Duodenal mucosa (tissue), 2 donors: ENCODE data around the gene SERGEF.

Source experiments
- H3K27ac ChIP-seq: one replicate; pipeline ENCODE4 v1.7.0; 2013; ENCODE audit warnings: low read depth, low read length
- H3K27me3 ChIP-seq, 2 donors: one replicate each; pipeline ENCODE4 v1.7.0; 2013; ENCODE audit warnings: low read length in 2 of 2, control low read depth in 1 of 2; ENCODE audit not compliant: insufficient read depth in 2 of 2, control insufficient read depth in 1 of 2
- H3K36me3 ChIP-seq, 2 donors: one replicate each; pipeline ENCODE4 v1.7.0; 2013; ENCODE audit warnings: low read length in 2 of 2, control low read depth in 1 of 2; ENCODE audit not compliant: insufficient read depth in 2 of 2, control insufficient read depth in 1 of 2
- H3K4me1 ChIP-seq, 2 donors: one replicate each; pipeline ENCODE4 v1.7.0; 2013; ENCODE audit warnings: low read length in 2 of 2, control low read depth in 1 of 2; ENCODE audit not compliant: insufficient read depth in 2 of 2, control insufficient read depth in 1 of 2
- H3K4me3 ChIP-seq, 2 donors: one replicate each; pipeline ENCODE4 v1.7.0; 2013; ENCODE audit warnings: low read length in 2 of 2, low read depth in 1 of 2
- H3K9ac ChIP-seq, 2 donors: one replicate each; pipeline ENCODE4 v1.7.0; 2013; ENCODE audit warnings: low read length in 2 of 2, low read depth in 1 of 2
- H3K9me3 ChIP-seq, 2 donors: one replicate each; pipeline ENCODE4 v1.7.0; 2013; ENCODE audit warnings: low read length in 2 of 2, control low read depth in 1 of 2; ENCODE audit not compliant: control insufficient read depth in 1 of 2

SERGEF gene

DNA sequence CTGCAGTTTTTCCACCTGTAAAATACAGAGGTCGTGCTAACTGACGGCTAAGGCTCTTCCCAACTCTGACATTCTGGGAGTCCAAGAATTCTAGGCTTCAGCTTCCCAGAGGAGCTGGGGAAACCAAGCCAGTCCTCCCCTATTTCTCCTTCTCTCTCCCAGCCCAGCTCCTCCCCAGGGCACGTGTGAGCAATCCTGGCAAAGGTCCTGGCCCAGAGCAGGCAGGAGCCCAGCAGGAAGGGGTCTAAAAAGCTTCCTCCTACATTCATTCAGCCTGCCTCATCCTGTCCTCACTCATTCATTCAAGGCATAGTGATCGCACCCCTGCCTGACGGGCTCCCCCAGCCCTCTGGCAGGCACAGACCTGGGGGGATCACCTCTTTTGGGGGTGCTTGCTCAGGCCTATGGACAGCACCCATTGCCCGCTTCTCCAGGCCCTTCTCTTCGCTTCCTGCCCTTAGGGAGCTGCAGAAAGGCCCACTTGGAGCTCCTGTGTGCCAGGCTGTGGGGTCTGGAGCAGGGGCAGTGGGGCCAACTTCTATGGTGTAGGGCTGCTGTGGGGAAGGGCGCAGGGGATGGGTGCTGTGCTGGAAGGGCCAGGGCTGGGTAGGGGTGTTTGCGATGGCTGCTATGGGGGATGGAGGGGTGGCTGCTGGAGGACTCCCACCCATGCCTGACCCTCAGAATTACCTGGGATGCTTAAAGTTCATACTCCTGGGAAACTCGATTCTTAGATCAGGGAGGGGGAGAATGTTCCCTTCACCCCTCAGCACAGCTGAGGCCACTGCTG lies 268.5 kb downstream of the SERGEF start:
- Histone ChIP-seq H3K9me3 (no peaks in the 10 kb centered on the region), H3K27ac (no peak overlapping the region), H3K4me1 (no peaks in the 10 kb centered on the region), H3K36me3 (no peaks in the 10 kb centered on the region), H3K27me3 (peaks cover 5% of the 10 kb centered on the region in 2 donors), H3K9ac (no peak overlapping the region), H3K4me3 (no peak overlapping the region)

GRCh38 chr11:17743808-17744119 lies 269.1 kb downstream of the SERGEF start:
- Histone ChIP-seq H3K36me3 (no peaks in the 10 kb centered on the region), H3K4me3 (no peak overlapping the region), H3K27ac (no peak overlapping the region), H3K9ac (no peak overlapping the region), H3K27me3 (peaks cover 5 to 8% of the 10 kb centered on the region in 2 donors), H3K9me3 (no peaks in the 10 kb centered on the region), H3K4me1 (no peaks in the 10 kb centered on the region)

DNA sequence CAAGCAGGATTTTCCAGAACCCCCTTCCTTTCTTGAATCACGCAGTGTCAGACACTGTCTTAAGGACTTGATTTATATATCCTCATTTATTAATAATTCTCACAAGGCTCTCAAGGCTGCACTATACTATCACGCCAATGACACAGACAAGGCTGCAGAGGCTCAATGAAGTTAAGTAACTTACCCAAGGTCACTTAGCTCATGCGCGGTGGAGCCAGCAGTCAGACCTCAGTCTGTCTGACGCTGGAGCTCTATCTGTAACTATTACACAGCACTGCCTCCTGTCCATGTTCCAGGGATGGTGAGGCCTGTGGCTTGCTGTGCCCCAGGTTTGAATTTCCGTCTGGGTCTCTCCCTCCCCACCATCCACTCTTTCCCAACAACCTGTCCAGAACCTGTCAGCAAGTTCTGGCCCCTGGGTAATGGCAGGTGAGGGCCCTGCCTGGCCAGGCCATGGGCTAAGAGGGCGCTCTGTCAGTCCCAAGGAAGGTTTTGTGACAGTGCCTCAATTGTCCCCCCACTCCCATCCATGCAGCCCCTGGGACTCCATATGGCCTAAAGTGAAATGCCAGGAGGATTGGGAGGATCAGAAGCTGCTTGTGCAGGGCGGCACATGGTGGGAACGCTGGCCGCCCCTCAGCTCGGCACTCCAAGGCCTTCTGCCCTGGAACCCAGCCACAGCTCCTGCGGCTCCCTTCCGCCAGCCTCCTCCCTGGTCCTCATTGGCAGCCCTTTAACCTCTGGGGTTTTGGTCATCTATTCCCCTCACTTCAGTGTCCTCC lies 269.6 kb downstream of the SERGEF start:
- no peaks in the 10 kb centered on the region for H3K9me3 ChIP-seq
- no peaks in the 10 kb centered on the region for H3K36me3 ChIP-seq
- H3K4me1 ChIP-seq: no peaks in the 10 kb centered on the region
- no peak overlapping the region for H3K4me3 ChIP-seq
- H3K27ac ChIP-seq: no peak overlapping the region
- H3K27me3 ChIP-seq: peaks cover 10 to 11% of the 10 kb centered on the region in 2 donors
- no peak overlapping the region for H3K9ac ChIP-seq

DNA sequence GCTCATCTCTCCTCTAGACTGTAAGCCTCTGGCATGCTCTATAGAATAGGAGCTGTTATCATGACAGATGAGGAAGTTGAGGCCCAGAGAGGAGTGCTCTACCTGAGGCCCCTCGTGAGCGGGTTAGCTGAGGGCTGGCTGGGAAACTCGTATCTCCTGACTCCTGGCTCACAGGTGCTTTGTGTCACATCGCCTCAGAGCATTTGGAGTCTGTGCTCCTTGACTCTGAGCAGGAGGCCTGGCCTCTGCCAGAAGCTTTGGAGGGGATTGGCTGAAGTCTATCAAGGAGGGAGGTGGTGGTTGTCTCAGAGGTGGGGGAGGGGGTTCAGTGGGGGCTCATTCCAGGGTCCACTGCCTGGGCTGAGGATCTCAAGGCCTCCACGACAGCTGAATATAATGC lies 270.8 kb downstream of the SERGEF start:
- Histone ChIP-seq H3K36me3 (no peaks in the 10 kb centered on the region), H3K4me1 (no peaks in the 10 kb centered on the region), H3K9ac (no peak overlapping the region), H3K4me3 (no peak overlapping the region), H3K27ac (no peak overlapping the region), H3K27me3 (peaks cover 17 to 23% of the 10 kb centered on the region in 2 donors), H3K9me3 (no peaks in the 10 kb centered on the region)

DNA sequence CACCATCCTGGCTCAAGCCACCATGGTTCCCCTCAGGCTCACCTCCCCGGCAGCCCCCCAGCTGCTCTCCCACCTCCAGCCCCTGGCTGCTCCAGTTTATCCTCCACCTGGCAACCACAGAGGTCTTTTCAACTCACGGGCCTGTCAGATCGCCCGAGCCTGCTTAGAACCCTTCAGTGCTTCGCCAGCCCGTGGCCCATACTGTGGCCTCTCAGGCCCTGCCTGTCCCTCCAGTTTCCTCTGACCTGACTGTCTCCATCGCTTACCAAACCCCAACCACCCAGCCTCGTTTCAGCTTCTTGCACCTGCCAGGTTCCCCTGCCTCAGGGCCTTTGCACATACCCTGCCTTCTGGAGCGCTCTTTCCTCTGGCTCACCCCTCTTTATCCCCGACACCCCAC lies 271.4 kb downstream of the SERGEF start:
- Histone ChIP-seq H3K27me3 (peaks cover 21 to 28% of the 10 kb centered on the region in 2 donors), H3K36me3 (no peaks in the 10 kb centered on the region), H3K4me1 (no peaks in the 10 kb centered on the region), H3K9ac (no peak overlapping the region), H3K27ac (no peak overlapping the region), H3K4me3 (no peak overlapping the region), H3K9me3 (no peaks in the 10 kb centered on the region)

DNA sequence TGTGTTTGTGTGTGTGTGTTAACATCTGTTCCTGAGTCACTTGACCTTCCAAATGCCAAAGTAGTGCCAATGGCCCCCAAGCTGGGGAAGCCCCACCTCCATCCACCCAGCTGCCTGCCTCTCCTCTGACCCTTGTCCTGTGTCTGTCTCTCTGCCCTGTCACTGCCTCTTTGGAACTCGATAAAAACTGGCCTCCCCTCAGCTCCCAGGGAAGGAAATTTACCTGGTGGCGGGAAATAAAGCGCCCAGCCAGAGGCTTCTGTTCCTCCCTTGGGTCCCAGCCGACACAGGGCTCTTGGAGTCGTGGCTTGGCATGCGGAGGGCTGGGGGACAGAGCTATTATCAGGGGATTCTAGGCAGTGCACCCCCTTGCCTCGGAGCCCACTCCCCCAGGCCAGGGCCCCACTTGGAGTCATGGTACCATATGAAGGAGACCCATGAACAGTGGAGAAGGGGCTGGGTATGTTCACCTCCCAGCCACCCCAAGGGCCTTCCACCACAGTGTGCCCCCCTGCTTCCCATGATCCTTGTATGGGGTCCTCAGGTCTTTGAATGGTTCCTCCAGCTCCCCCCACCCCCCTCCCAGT lies 272.1 kb downstream of the SERGEF start:
- Histone ChIP-seq H3K27me3 (peaks cover 25 to 34% of the 10 kb centered on the region in 2 donors), H3K4me3 (no peak overlapping the region), H3K9me3 (no peaks in the 10 kb centered on the region), H3K27ac (no peak overlapping the region), H3K9ac (no peak overlapping the region), H3K4me1 (no peaks in the 10 kb centered on the region), H3K36me3 (no peaks in the 10 kb centered on the region)

DNA sequence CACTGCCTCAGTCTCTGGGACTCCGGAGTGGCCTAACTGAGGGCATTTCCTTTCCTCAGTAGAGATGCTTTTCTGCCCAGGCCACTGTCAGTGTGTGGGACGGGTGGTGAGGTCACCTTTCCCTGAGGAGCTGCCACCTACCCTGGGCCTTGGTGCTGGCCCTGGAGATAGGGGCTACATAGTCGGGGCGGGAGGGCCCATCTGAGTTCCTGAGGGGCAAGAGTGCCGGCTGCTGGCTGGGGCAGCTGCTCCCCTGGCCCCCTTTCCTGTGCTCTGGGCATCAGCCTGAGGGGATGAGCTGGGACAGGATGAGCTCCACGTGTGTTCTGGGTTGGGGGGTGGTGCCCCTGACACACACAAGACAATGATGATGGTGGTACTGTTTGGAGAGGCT lies 272.9 kb downstream of the SERGEF start:
- no peak overlapping the region for H3K27ac ChIP-seq
- no peaks in the 10 kb centered on the region for H3K4me1 ChIP-seq
- no peaks in the 10 kb centered on the region for H3K36me3 ChIP-seq
- no peaks in the 10 kb centered on the region for H3K9me3 ChIP-seq
- peaks cover 25 to 34% of the 10 kb centered on the region in 2 donors for H3K27me3 ChIP-seq
- no peak overlapping the region for H3K9ac ChIP-seq
- no peak overlapping the region for H3K4me3 ChIP-seq

- no peak overlapping the region for H3K27ac ChIP-seq
- H3K4me3 ChIP-seq: no peak overlapping the region
- peaks cover 4 to 9% of the 10 kb centered on the region in 2 donors for H3K4me1 ChIP-seq
- no peaks in the 10 kb centered on the region for H3K9me3 ChIP-seq
- H3K27me3 ChIP-seq: peaks cover 35 to 41% of the 10 kb centered on the region in 2 donors
- no peak overlapping the region for H3K9ac ChIP-seq
- H3K36me3 ChIP-seq: no peaks in the 10 kb centered on the region
Measured at GRCh38 chr11:17738151-17738973, 274.5 kb downstream of the SERGEF start.
